SU-DHL-6 (cell line): ENCODE data around the gene NYAP2.

ENCODE experiments used
- H2AFZ ChIP-seq: fragments of 200-600 bp; sonication (generic); 2 replicates; pipeline ENCODE4 v1.6.1; 2014; ENCODE audit warnings: low read depth, mild to moderate bottlenecking, moderate library complexity, mixed read lengths, antibody characterized with exemption, low read length; ENCODE audit not compliant: severe bottlenecking
- H3F3A ChIP-seq: fragments of 200-600 bp; shearing (Covaris generic); 2 replicates; pipeline ENCODE4 v1.6.0; 2016; ENCODE audit warnings: antibody characterized with exemption, mild to moderate bottlenecking; ENCODE audit not compliant: insufficient read depth
- H3K27ac ChIP-seq: fragments of 200-600 bp; sonication (generic); 2 replicates; pipeline ENCODE4 v1.5.1; 2016; ENCODE audit warnings: low read depth, mild to moderate bottlenecking, low read length, moderate library complexity, mixed read lengths
- H3K27me3 ChIP-seq: fragments of 200-600 bp; sonication (generic), shearing (Covaris generic); 2 replicates; pipeline ENCODE4 v1.6.0; 2014; ENCODE audit warnings: mild to moderate bottlenecking, low read length
- H3K36me3 ChIP-seq: fragments of 200-600 bp; sonication (generic); 2 replicates; pipeline ENCODE4 v1.6.1; 2014; ENCODE audit warnings: mild to moderate bottlenecking, low read length, mixed read lengths
- H3K4me2 ChIP-seq: fragments of 300-600, 200-600 bp; shearing (Covaris generic), sonication (generic); 2 replicates; pipeline ENCODE4 v1.6.0; 2014; ENCODE audit warnings: low read length, low read depth, mild to moderate bottlenecking; ENCODE audit not compliant: poor library complexity, severe bottlenecking
- H3K4me3 ChIP-seq: fragments of 200-600 bp; sonication (generic); 2 replicates; pipeline ENCODE4 v1.5.1; 2014; ENCODE audit warnings: antibody characterized with exemption, low read length, mild to moderate bottlenecking, mixed read lengths; ENCODE audit not compliant: insufficient read depth, poor library complexity, severe bottlenecking
- H3K79me2 ChIP-seq: fragments of 200-600 bp; sonication (generic); 2 replicates; pipeline ENCODE4 v1.6.1; 2014; ENCODE audit warnings: mild to moderate bottlenecking, low read length, moderate library complexity; ENCODE audit not compliant: insufficient read depth
- H3K9ac ChIP-seq: fragments of 200-600 bp; sonication (generic); 2 replicates; pipeline ENCODE4 v1.7.0; 2014; ENCODE audit warnings: mild to moderate bottlenecking, low read length
- H3K9me2 ChIP-seq: fragments of 200-600 bp; sonication (generic); replicated peaks from 2 replicates; pipeline ENCODE4 v1.6.1; 2014; ENCODE audit warnings: low read length; ENCODE audit not compliant: insufficient read depth
- H3K9me3 ChIP-seq: fragments of 200-600 bp; sonication (generic); 2 replicates; pipeline ENCODE4 v1.6.1; 2014; ENCODE audit warnings: low read length, mixed read lengths; ENCODE audit not compliant: insufficient read depth
- H4K20me1 ChIP-seq: fragments of 200-600 bp; sonication (generic); 2 replicates; pipeline ENCODE4 v1.6.1; 2014; ENCODE audit warnings: low read depth, mild to moderate bottlenecking, antibody characterized with exemption, low read length, moderate library complexity, mixed read lengths
- EZH2phosphoT487 ChIP-seq: fragments of 200-600 bp; sonication (generic), shearing (Covaris generic); conservative IDR thresholded peaks from 2 replicates; pipeline ENCODE4 v1.6.1; 2018; ENCODE audit warnings: mild to moderate bottlenecking, antibody characterized with exemption, low read length, moderate library complexity, mixed read lengths
- TF ChIP-seq, protein P1 (sequence below): fragments of 200-600 bp; sonication (generic); IDR thresholded peaks from one replicate; pipeline ENCODE4 v1.5.1; 2017; ENCODE audit warnings: antibody characterized with exemption, mild to moderate bottlenecking, low read length, moderate library complexity; ENCODE audit not compliant: insufficient read depth, poor library complexity, severe bottlenecking

NYAP2 gene

DNA sequence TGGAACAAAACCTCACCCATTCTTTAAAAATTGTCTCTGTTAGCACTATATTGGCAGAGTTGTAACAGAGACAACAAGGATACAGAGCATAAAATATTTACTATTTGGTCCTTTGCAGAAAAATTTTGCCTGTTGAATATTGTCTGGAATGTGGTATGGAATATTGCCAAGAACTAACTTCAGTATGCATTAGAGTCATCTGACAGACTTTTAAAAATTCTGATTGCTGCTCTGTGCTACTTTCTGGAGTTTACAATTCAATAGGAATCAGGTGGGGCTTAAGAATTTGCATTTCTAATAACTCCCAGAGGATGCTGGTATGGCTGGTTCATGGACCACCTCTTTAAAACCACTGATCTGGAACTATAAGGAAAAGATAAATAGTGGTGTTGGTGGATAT, 32.8 kb upstream of the NYAP2 start:
- Histone ChIP-seq H3K27me3 (no peaks in the 10 kb centered on the region), H3K4me3 (no peak overlapping the region), H3K9me3 (no peaks in the 10 kb centered on the region)

DNA sequence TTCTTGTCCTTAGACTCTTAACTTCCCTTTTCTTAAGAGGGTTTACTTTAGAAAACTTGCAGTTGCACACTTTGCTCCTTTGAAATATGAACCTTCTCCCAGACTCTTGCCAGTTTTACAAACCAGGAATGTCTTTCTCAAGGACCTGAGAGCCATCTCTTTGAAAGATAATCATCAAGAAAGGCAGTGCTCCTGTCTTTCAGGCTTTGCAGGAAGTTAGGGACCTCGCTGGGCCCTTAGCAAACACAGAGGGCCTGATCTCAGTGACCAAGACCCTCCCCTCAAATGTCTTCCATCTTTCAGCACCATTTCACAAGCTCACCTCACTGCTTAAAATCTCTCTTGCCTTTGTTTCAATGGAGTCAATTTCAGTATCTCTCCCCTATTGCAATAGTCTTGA, 32.0 kb upstream of the NYAP2 start:
- Histone ChIP-seq H3K27me3 (no peaks in the 10 kb centered on the region), H3K79me2 (no peaks in the 10 kb centered on the region), H3K9me2 (no peaks in the 10 kb centered on the region), H4K20me1 (no peaks in the 10 kb centered on the region), H3K36me3 (no peaks in the 10 kb centered on the region), H3K27ac (no peak overlapping the region), H3F3A (no peaks in the 10 kb centered on the region), H3K9ac (no peak overlapping the region), H3K4me3 (no peak overlapping the region), H2AFZ (no peak overlapping the region), H3K4me2 (no peak overlapping the region), H3K9me3 (no peaks in the 10 kb centered on the region)
- TF ChIP-seq, protein P1, sequence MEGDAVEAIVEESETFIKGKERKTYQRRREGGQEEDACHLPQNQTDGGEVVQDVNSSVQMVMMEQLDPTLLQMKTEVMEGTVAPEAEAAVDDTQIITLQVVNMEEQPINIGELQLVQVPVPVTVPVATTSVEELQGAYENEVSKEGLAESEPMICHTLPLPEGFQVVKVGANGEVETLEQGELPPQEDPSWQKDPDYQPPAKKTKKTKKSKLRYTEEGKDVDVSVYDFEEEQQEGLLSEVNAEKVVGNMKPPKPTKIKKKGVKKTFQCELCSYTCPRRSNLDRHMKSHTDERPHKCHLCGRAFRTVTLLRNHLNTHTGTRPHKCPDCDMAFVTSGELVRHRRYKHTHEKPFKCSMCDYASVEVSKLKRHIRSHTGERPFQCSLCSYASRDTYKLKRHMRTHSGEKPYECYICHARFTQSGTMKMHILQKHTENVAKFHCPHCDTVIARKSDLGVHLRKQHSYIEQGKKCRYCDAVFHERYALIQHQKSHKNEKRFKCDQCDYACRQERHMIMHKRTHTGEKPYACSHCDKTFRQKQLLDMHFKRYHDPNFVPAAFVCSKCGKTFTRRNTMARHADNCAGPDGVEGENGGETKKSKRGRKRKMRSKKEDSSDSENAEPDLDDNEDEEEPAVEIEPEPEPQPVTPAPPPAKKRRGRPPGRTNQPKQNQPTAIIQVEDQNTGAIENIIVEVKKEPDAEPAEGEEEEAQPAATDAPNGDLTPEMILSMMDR: no peak
- TF ChIP-seq EZH2phosphoT487: no peak

More for the DNA sequence above, 32.8 kb upstream of the NYAP2 start:
- Histone ChIP-seq H3K4me2 (no peak overlapping the region), H3K9me2 (no peaks in the 10 kb centered on the region), H3K79me2 (no peaks in the 10 kb centered on the region), H3F3A (no peaks in the 10 kb centered on the region), H3K36me3 (no peaks in the 10 kb centered on the region), H3K27ac (no peak overlapping the region), H3K9ac (no peak overlapping the region), H2AFZ (no peak overlapping the region), H4K20me1 (no peaks in the 10 kb centered on the region)
- TF ChIP-seq EZH2phosphoT487: no peak
- TF ChIP-seq, protein P1: no peak

DNA sequence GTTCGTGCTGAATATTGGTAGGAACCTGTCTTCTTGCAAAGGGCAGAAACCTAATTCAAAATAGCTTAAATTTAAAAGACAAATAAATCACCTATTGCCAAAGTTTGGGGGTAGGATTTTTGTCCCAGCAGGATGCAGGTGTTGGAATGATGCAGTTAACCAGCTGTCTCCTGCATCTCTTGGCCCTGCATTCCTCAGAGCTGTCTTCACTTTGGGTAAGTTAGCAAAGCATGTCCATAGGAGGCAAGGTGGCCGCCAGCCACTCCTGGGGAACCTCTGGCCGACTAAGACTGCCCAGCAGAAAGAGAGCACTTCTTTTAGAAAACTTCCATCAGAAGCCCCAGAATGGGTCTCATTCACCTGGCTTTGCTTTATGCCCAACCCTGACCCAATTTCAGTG, 20.5 kb upstream of the NYAP2 start:
- TF ChIP-seq, protein P1: no peak
- no peak for TF ChIP-seq EZH2phosphoT487

More for the DNA sequence above, 20.5 kb upstream of the NYAP2 start:
- Histone ChIP-seq H3K4me3 (no peak overlapping the region), H3K4me2 (no peak overlapping the region), H3K9me3 (no peaks in the 10 kb centered on the region), H3F3A (no peaks in the 10 kb centered on the region), H3K9me2 (no peaks in the 10 kb centered on the region), H3K27me3 (no peaks in the 10 kb centered on the region), H2AFZ (no peak overlapping the region), H3K79me2 (no peaks in the 10 kb centered on the region), H3K36me3 (no peaks in the 10 kb centered on the region), H3K9ac (no peak overlapping the region), H3K27ac (no peak overlapping the region), H4K20me1 (no peaks in the 10 kb centered on the region)
